Upper lobe of left lung (tissue), 6 donors: ENCODE results near the gene NEK4. TPM values are rescaled to one million over a fixed set of nuclear protein-coding genes. Genes with fewer than 3 reads are reported as not detected.

Experiments
- ATAC-seq, 2 donors: fragments of 200-7000 bp; cut with Tn5 transposase; one replicate each; pipeline ENCODE4 v1.9.1; 2022; ENCODE audit warnings: mild to moderate bottlenecking in 2 of 2, moderate library complexity in 2 of 2; ENCODE audit not compliant: low FRiP score in 2 of 2
- DNase-seq, 2 donors: peaks; one replicate each; pipeline ENCODE4 v3.0.0-alpha.2; 2019 to 2020
- H3K27ac ChIP-seq, 4 donors: fragments of 200-600 bp; sonication (generic); one replicate each; pipeline ENCODE4 v1.5.1; 2016 to 2019
- H3K27me3 ChIP-seq, 4 donors: fragments of 200-600 bp; sonication (generic); one replicate each; pipeline ENCODE4 v1.5.1; 2017 to 2019
- H3K36me3 ChIP-seq, 4 donors: fragments of 200-600 bp; sonication (generic); one replicate each; pipeline ENCODE4 v1.5.1; 2016 to 2019
- H3K4me1 ChIP-seq, 4 donors: fragments of 200-600 bp; sonication (generic); one replicate each; pipeline ENCODE4 v1.5.1; 2018 to 2019
- H3K4me3 ChIP-seq, 4 donors: fragments of 200-600 bp; sonication (generic); one replicate each; pipeline ENCODE4 v1.5.1; 2017 to 2019; ENCODE audit warnings: mild to moderate bottlenecking in 2 of 4, moderate library complexity in 1 of 4
- H3K9me3 ChIP-seq, 4 donors: fragments of 200-600 bp; sonication (generic); one replicate each; pipeline ENCODE4 v1.5.1; 2018 to 2019
- CTCF ChIP-seq, 6 experiments: fragments of 450-650 bp in 4 of 6; fragments of 200-600 bp in 2 of 6; sonication (generic) in 2 of 6; IDR thresholded peaks; one replicate each; pipeline ENCODE4 v1.5.1; 2016 to 2019; ENCODE audit warnings: antibody characterized with exemption in 6 of 6
- EP300 ChIP-seq, 4 donors: sonication (generic); formaldehyde crosslinking; IDR thresholded peaks; one replicate each; pipeline ENCODE4 v1.5.1; 2017; ENCODE audit warnings: antibody characterized with exemption in 4 of 4, control low read depth in 2 of 4
- POLR2A ChIP-seq, 4 donors: fragments of 450-650 bp; IDR thresholded peaks; one replicate each; pipeline ENCODE4 v1.5.1; 2016 to 2017; ENCODE audit warnings: antibody characterized with exemption in 4 of 4, mild to moderate bottlenecking in 2 of 4
- POLR2AphosphoS5 ChIP-seq, 2 donors: sonication (generic); formaldehyde crosslinking; IDR thresholded peaks; one replicate each; pipeline ENCODE4 v1.5.1; 2017; ENCODE audit warnings: antibody characterized with exemption in 2 of 2
- WGBS, 2 donors: methylation state at CpG; one replicate each; pipeline ENCODE4 v1.1.5; 2017 to 2018; 5-methylcytosine and 5-hydroxymethylcytosine counted together
- total RNA-seq, 6 donors: library from RNA; depleted of rRNA in 4 of 6; stranded (reverse); fragments of >200 nt in 4 of 6; gene quantifications; one replicate each; pipeline versions ENCODE4 v1.1.0 to v1.2.1, GENCODE V29; 2016 to 2021
- donor health status: DM: no; HTN: no; CAD: no; lungs with moderate emphysema.
- donor health status: DM: no; HTN: yes; CAD: no; lungs with severe emphysema.

NEK4 gene
- total RNA-seq, 6 donors from 2014 or later, result 17.8 to 28.6 (median 24.2) TPM

GRCh38 chr3:52794612-52795099 lies 23.9 kb upstream of the NEK4 start, which contains the start of gene ITIH3:
TSS of gene ITIH3 (plus strand) at chr3:52794796. CDS start at chr3:52794804, 8 bp downstream.
- 70 to 84% methylated on average over 8 to 10 of the region's 10 CpGs for WGBS, 2 donors
- DNase-seq (no peak), ATAC-seq (no peak)
- H3K4me1 ChIP-seq, result no peaks in the 10 kb centered on the region
- no peaks in the 10 kb centered on the region for H3K27me3 ChIP-seq
- no peaks in the 10 kb centered on the region for H3K9me3 ChIP-seq
- H3K27ac ChIP-seq, result no peak within 1 kb of the TSS
- TF ChIP-seq CTCF (IDR thresholded peaks at IDR 0.05), result no peak
- TF ChIP-seq POLR2A (IDR thresholded peaks at IDR 0.05), result no peak
- no peak for TF ChIP-seq POLR2AphosphoS5 (IDR thresholded peaks at IDR 0.05)
- TF ChIP-seq EP300 (IDR thresholded peaks at IDR 0.05), result no peak
- H3K4me3 ChIP-seq, result no peak within 1 kb of the TSS
- no peaks in the 10 kb centered on the region for H3K36me3 ChIP-seq

GRCh38 chr3:52793702-52794611 lies 23.2 kb upstream of the NEK4 start:
- DNase-seq, result no peak
- Histone ChIP-seq H3K27me3 (no peaks in the 10 kb centered on the region), H3K4me1 (no peaks in the 10 kb centered on the region), H3K4me3 (no peak overlapping the region), H3K36me3 (no peaks in the 10 kb centered on the region), H3K27ac (no peak overlapping the region), H3K9me3 (no peaks in the 10 kb centered on the region)
- no peak for TF ChIP-seq EP300 (IDR thresholded peaks at IDR 0.05)
- no peak for TF ChIP-seq POLR2AphosphoS5 (IDR thresholded peaks at IDR 0.05)
- TF ChIP-seq CTCF (IDR thresholded peaks at IDR 0.05), result no peak
- no peak for TF ChIP-seq POLR2A (IDR thresholded peaks at IDR 0.05)
- no peak for ATAC-seq
- WGBS, 2 donors, result 80 to 81% methylated on average over 8 to 9 of the region's 9 CpGs

- Histone ChIP-seq H3K36me3 (no peaks in the 10 kb centered on the region), H3K9me3 (no peaks in the 10 kb centered on the region), H3K27me3 (no peaks in the 10 kb centered on the region), H3K27ac (no peak overlapping the region), H3K4me3 (no peak overlapping the region), H3K4me1 (no peaks in the 10 kb centered on the region)
- 81 to 84% methylated on average over 16 to 18 of the region's 18 CpGs for WGBS, 2 donors
- DNase-seq (no peak), ATAC-seq (no peak)
- TF ChIP-seq CTCF (IDR thresholded peaks at IDR 0.05) (no peak), POLR2A (IDR thresholded peaks at IDR 0.05) (no peak), POLR2AphosphoS5 (IDR thresholded peaks at IDR 0.05) (no peak)
Observed at GRCh38 chr3:52792961-52793695, 22.4 kb upstream of the NEK4 start.

GRCh38 chr3:52792413-52792812 lies 21.7 kb upstream of the NEK4 start:
- no peaks in the 10 kb centered on the region for H3K9me3 ChIP-seq
- H3K4me3 ChIP-seq, result no peak overlapping the region
- no peaks in the 10 kb centered on the region for H3K4me1 ChIP-seq
- H3K36me3 ChIP-seq, result no peaks in the 10 kb centered on the region
- TF ChIP-seq CTCF (IDR thresholded peaks at IDR 0.05), result no peak
- no peak for TF ChIP-seq POLR2AphosphoS5 (IDR thresholded peaks at IDR 0.05)
- TF ChIP-seq EP300 (IDR thresholded peaks at IDR 0.05), result no peak
- no peak for TF ChIP-seq POLR2A (IDR thresholded peaks at IDR 0.05)
- WGBS, 2 donors, result 90 to 100% methylated on average over 2 to 7 of the region's 7 CpGs
- ATAC-seq, result no peak
- H3K27ac ChIP-seq, result no peak overlapping the region
- DNase-seq, result no peak
- no peaks in the 10 kb centered on the region for H3K27me3 ChIP-seq
